Keratinocyte (primary cell): ENCODE data around the gene CALHM1.

Source experiments
- EZH2 ChIP-seq: IDR thresholded peaks from one replicate; pipeline ENCODE4 v1.6.1; 2012; ENCODE audit warnings: inconsistent platforms, mild to moderate bottlenecking, low read length, moderate library complexity
- TF ChIP-seq, protein P1 (sequence below), 3 experiments: IDR thresholded peaks in 1 of 3; conservative IDR thresholded peaks in 1 of 3; optimal IDR thresholded peaks in 1 of 3; 2 replicates in 2 of 3; 3 replicates in 1 of 3; pipeline versions ENCODE3 to v1.5.1; 2011; ENCODE audit warnings: low read length in 3 of 3, mild to moderate bottlenecking in 3 of 3, moderate library complexity in 2 of 3, control low read depth in 1 of 3, inconsistent platforms in 1 of 3; ENCODE audit not compliant: insufficient read depth in 2 of 3; ENCODE audit errors: extremely low read depth in 1 of 3

- TF ChIP-seq, protein P1, sequence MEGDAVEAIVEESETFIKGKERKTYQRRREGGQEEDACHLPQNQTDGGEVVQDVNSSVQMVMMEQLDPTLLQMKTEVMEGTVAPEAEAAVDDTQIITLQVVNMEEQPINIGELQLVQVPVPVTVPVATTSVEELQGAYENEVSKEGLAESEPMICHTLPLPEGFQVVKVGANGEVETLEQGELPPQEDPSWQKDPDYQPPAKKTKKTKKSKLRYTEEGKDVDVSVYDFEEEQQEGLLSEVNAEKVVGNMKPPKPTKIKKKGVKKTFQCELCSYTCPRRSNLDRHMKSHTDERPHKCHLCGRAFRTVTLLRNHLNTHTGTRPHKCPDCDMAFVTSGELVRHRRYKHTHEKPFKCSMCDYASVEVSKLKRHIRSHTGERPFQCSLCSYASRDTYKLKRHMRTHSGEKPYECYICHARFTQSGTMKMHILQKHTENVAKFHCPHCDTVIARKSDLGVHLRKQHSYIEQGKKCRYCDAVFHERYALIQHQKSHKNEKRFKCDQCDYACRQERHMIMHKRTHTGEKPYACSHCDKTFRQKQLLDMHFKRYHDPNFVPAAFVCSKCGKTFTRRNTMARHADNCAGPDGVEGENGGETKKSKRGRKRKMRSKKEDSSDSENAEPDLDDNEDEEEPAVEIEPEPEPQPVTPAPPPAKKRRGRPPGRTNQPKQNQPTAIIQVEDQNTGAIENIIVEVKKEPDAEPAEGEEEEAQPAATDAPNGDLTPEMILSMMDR (optimal IDR thresholded peaks at IDR 0.05 in 1 of 3, IDR thresholded peaks at IDR 0.05 in 1 of 3, conservative IDR thresholded peaks at IDR 0.05 in 1 of 3; ENCODE audit: extremely low read depth in 1 of 3, insufficient read depth in 2 of 3, low read length in 3 of 3) = no peak
- TF ChIP-seq EZH2 = no peak
Measured at GRCh38 chr10:103449208-103450144, 9.2 kb downstream of the CALHM1 start.
